Measurements from ENCODE around the gene ZFP69B.

Gene ZFP69B

DNA sequence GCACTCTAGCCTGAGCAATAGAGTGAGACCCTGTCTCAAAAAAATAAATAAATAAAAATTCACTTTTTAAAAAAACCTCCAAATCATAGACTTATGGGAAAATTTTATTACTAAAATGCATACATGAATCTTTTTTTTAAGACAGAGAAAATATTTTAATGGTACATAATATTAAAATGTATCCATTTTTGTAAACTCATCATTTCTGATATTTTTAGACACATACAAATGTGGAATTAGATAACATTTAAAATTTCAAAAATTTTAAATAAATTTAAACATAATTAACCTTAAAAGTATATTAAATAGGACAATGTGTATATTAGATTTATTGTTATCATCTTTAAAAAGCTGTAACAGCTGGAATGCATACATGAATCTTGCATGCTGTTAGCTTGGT is 42.8 kb upstream of the ZFP69B start:
- no peaks in the 10 kb centered on the region for H3K36me3 ChIP-seq (ENCODE audit: control insufficient read depth, insufficient read depth, low read length)
- no peaks in the 10 kb centered on the region for H3K9me3 ChIP-seq (ENCODE audit: control insufficient read depth, low read length)
- H3K9ac ChIP-seq = no peak overlapping the region
- no peak overlapping the region for H3K27ac ChIP-seq
- H3K79me2 ChIP-seq = peaks cover 2% of the 10 kb centered on the region
- no peak overlapping the region for H3K4me2 ChIP-seq (ENCODE audit: low read length)
- H3K27me3 ChIP-seq (ENCODE audit: control insufficient read depth, insufficient read depth, low read length) = no peaks in the 10 kb centered on the region
- no peak overlapping the region for H2AFZ ChIP-seq
- TF ChIP-seq, protein P1, sequence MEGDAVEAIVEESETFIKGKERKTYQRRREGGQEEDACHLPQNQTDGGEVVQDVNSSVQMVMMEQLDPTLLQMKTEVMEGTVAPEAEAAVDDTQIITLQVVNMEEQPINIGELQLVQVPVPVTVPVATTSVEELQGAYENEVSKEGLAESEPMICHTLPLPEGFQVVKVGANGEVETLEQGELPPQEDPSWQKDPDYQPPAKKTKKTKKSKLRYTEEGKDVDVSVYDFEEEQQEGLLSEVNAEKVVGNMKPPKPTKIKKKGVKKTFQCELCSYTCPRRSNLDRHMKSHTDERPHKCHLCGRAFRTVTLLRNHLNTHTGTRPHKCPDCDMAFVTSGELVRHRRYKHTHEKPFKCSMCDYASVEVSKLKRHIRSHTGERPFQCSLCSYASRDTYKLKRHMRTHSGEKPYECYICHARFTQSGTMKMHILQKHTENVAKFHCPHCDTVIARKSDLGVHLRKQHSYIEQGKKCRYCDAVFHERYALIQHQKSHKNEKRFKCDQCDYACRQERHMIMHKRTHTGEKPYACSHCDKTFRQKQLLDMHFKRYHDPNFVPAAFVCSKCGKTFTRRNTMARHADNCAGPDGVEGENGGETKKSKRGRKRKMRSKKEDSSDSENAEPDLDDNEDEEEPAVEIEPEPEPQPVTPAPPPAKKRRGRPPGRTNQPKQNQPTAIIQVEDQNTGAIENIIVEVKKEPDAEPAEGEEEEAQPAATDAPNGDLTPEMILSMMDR (IDR thresholded peaks at IDR 0.05) = no peak
- no peak overlapping the region for H3K4me3 ChIP-seq (ENCODE audit: low read depth, low read length)
- H3K4me1 ChIP-seq = no peaks in the 10 kb centered on the region

DNA sequence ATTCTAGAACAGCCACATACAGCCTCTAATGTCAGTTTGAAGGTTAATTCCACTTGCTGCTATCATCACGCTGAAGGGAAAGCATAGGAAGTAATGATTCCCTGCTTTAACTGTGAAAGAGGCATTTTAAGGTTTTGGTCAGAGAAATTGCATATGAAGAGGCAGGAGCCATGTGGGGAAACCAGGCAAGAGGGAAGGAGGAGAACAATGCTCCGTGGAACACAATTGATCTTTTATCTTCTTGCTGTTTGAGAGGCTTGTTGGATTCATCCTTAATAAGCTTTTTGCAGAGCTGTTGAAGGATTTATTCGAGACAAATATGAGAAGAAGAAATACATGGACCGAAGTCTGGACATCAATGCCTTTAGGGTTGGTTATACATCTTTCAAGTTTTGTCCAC is 40.8 kb upstream of the ZFP69B start:
- TF ChIP-seq, protein P1 (IDR thresholded peaks at IDR 0.05) = no peak
- H3K4me1 ChIP-seq = no peaks in the 10 kb centered on the region
- H3K27ac ChIP-seq = no peak overlapping the region
- no peaks in the 10 kb centered on the region for H3K27me3 ChIP-seq (ENCODE audit: control insufficient read depth, insufficient read depth, low read length)
- H2AFZ ChIP-seq = no peak overlapping the region
- H3K4me2 ChIP-seq (ENCODE audit: low read length) = no peak overlapping the region
- no peak overlapping the region for H3K4me3 ChIP-seq (ENCODE audit: low read depth, low read length)
- H3K9me3 ChIP-seq (ENCODE audit: control insufficient read depth, low read length) = no peaks in the 10 kb centered on the region
- H3K36me3 ChIP-seq (ENCODE audit: control insufficient read depth, insufficient read depth, low read length) = no peaks in the 10 kb centered on the region
- peaks cover 2% of the 10 kb centered on the region for H3K79me2 ChIP-seq
- no peak overlapping the region for H3K9ac ChIP-seq

DNA sequence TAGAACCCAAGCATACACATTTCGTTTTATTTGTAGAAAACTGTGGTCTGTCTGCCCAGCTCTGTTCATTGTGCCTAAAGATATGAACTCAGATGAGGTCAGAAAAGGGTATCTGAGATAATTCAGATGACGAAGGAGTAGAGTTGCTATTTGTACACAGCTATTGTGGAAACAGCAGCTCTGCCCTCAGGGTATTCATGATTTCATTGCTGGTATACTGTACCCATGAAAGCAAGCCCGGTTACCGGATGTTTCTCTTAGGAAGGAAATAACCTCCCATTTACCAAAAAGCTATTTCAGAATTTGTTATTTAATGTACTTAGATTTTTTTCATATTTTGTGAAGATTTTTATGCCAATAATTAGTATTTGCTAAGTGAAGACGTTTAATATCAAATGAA is 39.0 kb upstream of the ZFP69B start:
- TF ChIP-seq, protein P1 (IDR thresholded peaks at IDR 0.05) = no peak
- H3K27ac ChIP-seq = no peak overlapping the region
- H3K4me1 ChIP-seq = no peaks in the 10 kb centered on the region
- no peaks in the 10 kb centered on the region for H3K9me3 ChIP-seq (ENCODE audit: control insufficient read depth, low read length)
- no peaks in the 10 kb centered on the region for H3K36me3 ChIP-seq (ENCODE audit: control insufficient read depth, insufficient read depth, low read length)
- no peak overlapping the region for H3K4me3 ChIP-seq (ENCODE audit: low read depth, low read length)
- H3K27me3 ChIP-seq (ENCODE audit: control insufficient read depth, insufficient read depth, low read length) = no peaks in the 10 kb centered on the region
- H2AFZ ChIP-seq = no peak overlapping the region
- no peaks in the 10 kb centered on the region for H3K79me2 ChIP-seq
- no peak overlapping the region for H3K4me2 ChIP-seq (ENCODE audit: low read length)
- no peak overlapping the region for H3K9ac ChIP-seq

DNA sequence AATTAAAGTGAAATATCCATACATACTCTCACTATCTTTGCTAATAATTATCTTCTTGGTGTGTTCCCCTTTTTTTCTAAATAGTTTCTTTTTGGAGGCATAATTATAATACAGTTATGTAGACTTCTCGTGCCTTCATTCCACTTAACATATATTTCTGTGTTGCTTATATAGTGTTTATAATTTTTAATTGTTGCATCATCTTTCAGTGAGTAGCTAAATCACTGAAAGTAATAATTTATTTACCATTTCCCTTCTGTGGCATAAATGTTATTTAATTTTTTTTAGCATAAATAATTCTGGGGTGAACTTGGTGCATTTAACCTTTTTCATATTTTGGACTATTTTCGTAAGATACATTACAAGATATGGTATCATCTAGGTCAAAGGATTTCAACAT is 38.4 kb upstream of the ZFP69B start:
- H2AFZ ChIP-seq = no peak overlapping the region
- no peak overlapping the region for H3K27ac ChIP-seq
- TF ChIP-seq, protein P1 (IDR thresholded peaks at IDR 0.05) = no peak
- no peaks in the 10 kb centered on the region for H3K79me2 ChIP-seq
- H3K27me3 ChIP-seq (ENCODE audit: control insufficient read depth, insufficient read depth, low read length) = no peaks in the 10 kb centered on the region
- no peaks in the 10 kb centered on the region for H3K36me3 ChIP-seq (ENCODE audit: control insufficient read depth, insufficient read depth, low read length)
- no peak overlapping the region for H3K9ac ChIP-seq
- H3K4me3 ChIP-seq (ENCODE audit: low read depth, low read length) = no peak overlapping the region
- H3K9me3 ChIP-seq (ENCODE audit: control insufficient read depth, low read length) = no peaks in the 10 kb centered on the region
- H3K4me2 ChIP-seq (ENCODE audit: low read length) = no peak overlapping the region
- no peaks in the 10 kb centered on the region for H3K4me1 ChIP-seq

DNA sequence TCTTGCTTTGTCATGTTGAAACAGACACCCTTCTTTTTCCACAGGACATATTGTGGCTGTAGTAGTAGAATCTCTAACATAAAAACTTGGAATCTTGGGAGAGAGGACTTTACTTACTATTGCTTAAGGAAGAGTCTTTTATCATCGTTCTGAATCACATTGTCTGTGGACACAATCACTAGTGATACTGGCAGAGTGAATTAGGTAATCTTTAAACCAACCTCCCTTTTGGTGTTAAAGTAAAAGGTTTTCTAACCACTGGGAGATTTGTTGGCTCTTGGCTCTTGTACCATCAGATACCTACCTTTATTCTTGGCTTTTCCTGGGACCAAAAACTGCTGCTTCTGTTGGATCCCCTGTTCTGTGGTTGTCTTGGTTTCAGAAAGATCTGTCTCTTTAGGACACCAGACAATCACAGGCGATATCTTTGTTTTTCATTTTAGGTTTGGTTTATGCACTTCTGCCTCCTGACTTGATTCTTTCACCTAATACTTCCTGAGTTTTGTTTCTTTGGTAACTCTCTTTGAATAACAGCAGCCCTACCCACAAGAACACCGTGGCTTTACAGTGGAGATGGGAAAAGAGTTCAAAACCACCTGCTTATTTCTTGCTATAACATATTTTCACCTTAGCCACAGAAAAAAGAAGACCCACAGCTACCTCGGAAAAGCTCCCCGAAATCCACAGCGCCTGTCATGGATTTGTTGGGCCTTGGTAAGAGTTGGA is 36.6 kb upstream of the ZFP69B start:
- Histone ChIP-seq H3K79me2 (no peaks in the 10 kb centered on the region), H3K27ac (no peak overlapping the region), H3K27me3 (ENCODE audit: control insufficient read depth, insufficient read depth, low read length) (no peaks in the 10 kb centered on the region), H3K36me3 (ENCODE audit: control insufficient read depth, insufficient read depth, low read length) (no peaks in the 10 kb centered on the region), H3K9me3 (ENCODE audit: control insufficient read depth, low read length) (no peaks in the 10 kb centered on the region), H3K9ac (no peak overlapping the region), H3K4me1 (no peaks in the 10 kb centered on the region), H3K4me3 (ENCODE audit: low read depth, low read length) (no peak overlapping the region), H3K4me2 (ENCODE audit: low read length) (no peak overlapping the region), H2AFZ (no peak overlapping the region)
- TF ChIP-seq, protein P1 (IDR thresholded peaks at IDR 0.05) = no peak
